ENCODE results near the gene NXN.

The NXN gene

GRCh38 chr17:862582-862981 lies 117.0 kb downstream of the NXN start:
- Histone ChIP-seq H3K4me2 (ENCODE audit: low read length) (no peak overlapping the region), H3K4me3 (ENCODE audit: low read length) (no peak overlapping the region), H4K20me1 (ENCODE audit: control insufficient read depth, insufficient read depth, low read depth, low read length) (no peaks in the 10 kb centered on the region), H3K79me2 (ENCODE audit: control insufficient read depth, low read length) (no peaks in the 10 kb centered on the region), H3F3A (ENCODE audit: control insufficient read depth, insufficient read depth) (no peaks in the 10 kb centered on the region), H3K4me1 (ENCODE audit: control insufficient read depth, low read length) (no peaks in the 10 kb centered on the region), H3K36me3 (ENCODE audit: control insufficient read depth, low read length) (no peaks in the 10 kb centered on the region), H3K27me3 (ENCODE audit: control insufficient read depth, low read length) (no peaks in the 10 kb centered on the region; the same call in 1 of the 2 replicates), H3K9me3 (ENCODE audit: control insufficient read depth, insufficient read depth, low read length) (no peaks in the 10 kb centered on the region), H3K9me2 (replicated peaks; ENCODE audit: control insufficient read depth, low read length) (no peaks in the 10 kb centered on the region), H3K27ac (ENCODE audit: low read depth, low read length) (no peak overlapping the region)
- TF ChIP-seq CTCF (IDR thresholded peaks at IDR 0.05; ENCODE audit: low read depth, low read length, poor library complexity, severe bottlenecking) (no peak), EZH2phosphoT487 (IDR thresholded peaks at IDR 0.05; ENCODE audit: borderline replicate concordance, low read length) (no peak)

DNA sequence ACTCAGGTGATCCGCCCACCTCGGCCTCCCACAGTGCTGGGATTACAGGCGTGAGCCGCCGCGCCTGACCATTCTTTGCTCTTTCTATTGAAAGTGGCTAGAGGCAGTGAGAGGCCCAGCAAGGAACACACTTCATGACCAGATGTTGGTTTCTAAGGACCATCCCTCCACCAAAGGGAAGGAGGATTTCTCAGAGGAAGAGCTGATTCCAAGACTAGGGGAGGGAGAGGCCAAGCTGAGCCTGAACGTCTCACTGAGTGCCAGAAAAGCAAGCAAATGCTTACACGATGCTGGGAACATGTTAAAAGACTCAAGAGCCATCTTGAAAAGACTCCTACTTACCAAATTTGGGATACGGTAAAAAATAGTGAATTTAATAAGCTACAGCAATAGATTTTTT lies 118.2 kb downstream of the NXN start:
- Histone ChIP-seq H3K9me3 (ENCODE audit: control insufficient read depth, insufficient read depth, low read length) (no peaks in the 10 kb centered on the region), H4K20me1 (ENCODE audit: control insufficient read depth, insufficient read depth, low read depth, low read length) (no peaks in the 10 kb centered on the region), H3K4me2 (ENCODE audit: low read length) (no peak overlapping the region), H3K4me1 (ENCODE audit: control insufficient read depth, low read length) (no peaks in the 10 kb centered on the region), H3K36me3 (ENCODE audit: control insufficient read depth, low read length) (no peaks in the 10 kb centered on the region), H3K79me2 (ENCODE audit: control insufficient read depth, low read length) (no peaks in the 10 kb centered on the region), H3K27ac (ENCODE audit: low read depth, low read length) (no peak overlapping the region), H3K9me2 (replicated peaks; ENCODE audit: control insufficient read depth, low read length) (no peaks in the 10 kb centered on the region), H3F3A (ENCODE audit: control insufficient read depth, insufficient read depth) (no peaks in the 10 kb centered on the region), H3K27me3 (ENCODE audit: control insufficient read depth, low read length) (no peaks in the 10 kb centered on the region; the same call in 1 of the 2 replicates), H3K4me3 (ENCODE audit: low read length) (no peak overlapping the region)
- no peak for TF ChIP-seq CTCF (IDR thresholded peaks at IDR 0.05; ENCODE audit: low read depth, low read length, poor library complexity, severe bottlenecking)
- TF ChIP-seq EZH2phosphoT487 (IDR thresholded peaks at IDR 0.05; ENCODE audit: borderline replicate concordance, low read length) = no peak

GRCh38 chr17:860805-861204 lies 118.8 kb downstream of the NXN start:
- no peaks in the 10 kb centered on the region for H4K20me1 ChIP-seq (ENCODE audit: control insufficient read depth, insufficient read depth, low read depth, low read length)
- TF ChIP-seq EZH2phosphoT487 (IDR thresholded peaks at IDR 0.05; ENCODE audit: borderline replicate concordance, low read length) = no peak
- no peak for TF ChIP-seq CTCF (IDR thresholded peaks at IDR 0.05; ENCODE audit: low read depth, low read length, poor library complexity, severe bottlenecking)
- no peaks in the 10 kb centered on the region; the same call in 1 of the 2 replicates for H3K27me3 ChIP-seq (ENCODE audit: control insufficient read depth, low read length)
- no peaks in the 10 kb centered on the region for H3K36me3 ChIP-seq (ENCODE audit: control insufficient read depth, low read length)
- no peak overlapping the region for H3K27ac ChIP-seq (ENCODE audit: low read depth, low read length)
- no peak overlapping the region for H3K4me2 ChIP-seq (ENCODE audit: low read length)
- no peaks in the 10 kb centered on the region for H3K79me2 ChIP-seq (ENCODE audit: control insufficient read depth, low read length)
- H3K4me3 ChIP-seq (ENCODE audit: low read length) = no peak overlapping the region
- H3K9me3 ChIP-seq (ENCODE audit: control insufficient read depth, insufficient read depth, low read length) = no peaks in the 10 kb centered on the region
- no peaks in the 10 kb centered on the region for H3K9me2 ChIP-seq (replicated peaks; ENCODE audit: control insufficient read depth, low read length)
- no peaks in the 10 kb centered on the region for H3F3A ChIP-seq (ENCODE audit: control insufficient read depth, insufficient read depth)
- H3K4me1 ChIP-seq (ENCODE audit: control insufficient read depth, low read length) = no peaks in the 10 kb centered on the region

GRCh38 chr17:859824-860195 lies 119.8 kb downstream of the NXN start:
- Histone ChIP-seq H4K20me1 (ENCODE audit: control insufficient read depth, insufficient read depth, low read depth, low read length) (no peaks in the 10 kb centered on the region), H3F3A (ENCODE audit: control insufficient read depth, insufficient read depth) (no peaks in the 10 kb centered on the region), H3K4me1 (ENCODE audit: control insufficient read depth, low read length) (no peaks in the 10 kb centered on the region), H3K4me3 (ENCODE audit: low read length) (no peak overlapping the region), H3K27ac (ENCODE audit: low read depth, low read length) (no peak overlapping the region), H3K9me2 (replicated peaks; ENCODE audit: control insufficient read depth, low read length) (no peaks in the 10 kb centered on the region), H3K27me3 (ENCODE audit: control insufficient read depth, low read length) (no peaks in the 10 kb centered on the region; the same call in 1 of the 2 replicates), H3K4me2 (ENCODE audit: low read length) (no peak overlapping the region), H3K79me2 (ENCODE audit: control insufficient read depth, low read length) (no peaks in the 10 kb centered on the region), H3K36me3 (ENCODE audit: control insufficient read depth, low read length) (no peaks in the 10 kb centered on the region), H3K9me3 (ENCODE audit: control insufficient read depth, insufficient read depth, low read length) (no peaks in the 10 kb centered on the region)
- TF ChIP-seq EZH2phosphoT487 (IDR thresholded peaks at IDR 0.05; ENCODE audit: borderline replicate concordance, low read length) (no peak), CTCF (IDR thresholded peaks at IDR 0.05; ENCODE audit: low read depth, low read length, poor library complexity, severe bottlenecking) (no peak)
